COLO829 (cell line): ENCODE data around the gene MRRF.
"Not testable (repeated sequence)": the region's sequence is repeated elsewhere in the genome, so short reads cannot be mapped to it uniquely, and the experiment has no call there.

Experiments used
- DNase-seq: peaks from one replicate; pipeline ENCODE4 v3.0.0; 2012; ENCODE audit warnings: low spot score

MRRF gene

GRCh38 chr9:122277285-122277897, 12.7 kb downstream of the MRRF start:
- no peak for DNase-seq

GRCh38 chr9:122281368-122281767, 16.7 kb downstream of the MRRF start:
- DNase-seq: no peak

GRCh38 chr9:122286764-122287163, 22.1 kb downstream of the MRRF start:
- no peak for DNase-seq

- DNase-seq: no peak
Measured at GRCh38 chr9:122287214-122287720, 22.6 kb downstream of the MRRF start.

GRCh38 chr9:122291458-122291857, 26.8 kb downstream of the MRRF start:
- DNase-seq: no peak

GRCh38 chr9:122294531-122294930, 29.8 kb downstream of the MRRF start:
- DNase-seq: no peak

- DNase-seq: no peak
Measured at GRCh38 chr9:122297512-122297911, 32.8 kb downstream of the MRRF start.

- no peak for DNase-seq
Measured at GRCh38 chr9:122302237-122303093, 37.8 kb downstream of the MRRF start.

GRCh38 chr9:122307061-122307460, 42.4 kb downstream of the MRRF start:
- no peak for DNase-seq

GRCh38 chr9:122307925-122308324, 43.2 kb downstream of the MRRF start:
- DNase-seq: no peak

- DNase-seq: no peak
Measured at GRCh38 chr9:122309861-122310260, 45.2 kb downstream of the MRRF start.

- DNase-seq: no peak
Measured at GRCh38 chr9:122314165-122314564, 49.5 kb downstream of the MRRF start.

GRCh38 chr9:122315534-122315933, 50.9 kb downstream of the MRRF start:
- no peak for DNase-seq

- no peak for DNase-seq
Measured at GRCh38 chr9:122318284-122318683, 53.6 kb downstream of the MRRF start.

GRCh38 chr9:122320413-122320881, 55.8 kb downstream of the MRRF start:
- no peak for DNase-seq

GRCh38 chr9:122322553-122322952, 57.9 kb downstream of the MRRF start:
- no peak for DNase-seq

GRCh38 chr9:122324665-122325064, 60.0 kb downstream of the MRRF start:
- DNase-seq: not testable (repeated sequence)

- no peak for DNase-seq
Measured at GRCh38 chr9:122325124-122325523, 60.4 kb downstream of the MRRF start.

GRCh38 chr9:122327175-122327574, 62.5 kb downstream of the MRRF start:
- no peak for DNase-seq

GRCh38 chr9:122329597-122329996, 64.9 kb downstream of the MRRF start:
- DNase-seq: no peak

- DNase-seq: not testable (repeated sequence)
Measured at GRCh38 chr9:122330466-122330865, 65.8 kb downstream of the MRRF start.

GRCh38 chr9:122331523-122331927, 66.8 kb downstream of the MRRF start:
- no peak for DNase-seq

GRCh38 chr9:122332083-122332482, 67.4 kb downstream of the MRRF start:
- no peak for DNase-seq
